PFSK-1 (cell line): ENCODE results near the gene MUC21.

Source experiments
- FOXP2 ChIP-seq: optimal IDR thresholded peaks from 2 replicates; pipeline ENCODE3; 2011; ENCODE audit warnings: borderline replicate concordance, control low read depth, inconsistent platforms; ENCODE audit not compliant: insufficient read depth; ENCODE audit errors: extremely low read length, extremely low read depth
- POLR2AphosphoS5 ChIP-seq: IDR thresholded peaks from 2 replicates; pipeline ENCODE4 v1.6.1; 2012; ENCODE audit warnings: low read depth, mild to moderate bottlenecking, control low read depth, low read length, moderate library complexity
- REST ChIP-seq, 2 experiments: IDR thresholded peaks; 2 replicates each; pipeline versions ENCODE4 v1.6.1 to v1.8.0; 2011 to 2012; ENCODE audit warnings: low read depth in 2 of 2, low read length in 2 of 2, control low read depth in 1 of 2, inconsistent platforms in 1 of 2, mild to moderate bottlenecking in 1 of 2, moderate library complexity in 1 of 2; ENCODE audit not compliant: insufficient read depth in 1 of 2
- SIN3A ChIP-seq: IDR thresholded peaks from 2 replicates; pipeline ENCODE4 v1.6.1; 2012; ENCODE audit warnings: mild to moderate bottlenecking, low read length, moderate library complexity, borderline replicate concordance; ENCODE audit not compliant: insufficient read depth
- TAF1 ChIP-seq: IDR thresholded peaks from 2 replicates; pipeline ENCODE4 v1.6.1; 2012; ENCODE audit warnings: low read length, control low read depth, borderline replicate concordance; ENCODE audit not compliant: insufficient read depth

MUC21 gene

DNA sequence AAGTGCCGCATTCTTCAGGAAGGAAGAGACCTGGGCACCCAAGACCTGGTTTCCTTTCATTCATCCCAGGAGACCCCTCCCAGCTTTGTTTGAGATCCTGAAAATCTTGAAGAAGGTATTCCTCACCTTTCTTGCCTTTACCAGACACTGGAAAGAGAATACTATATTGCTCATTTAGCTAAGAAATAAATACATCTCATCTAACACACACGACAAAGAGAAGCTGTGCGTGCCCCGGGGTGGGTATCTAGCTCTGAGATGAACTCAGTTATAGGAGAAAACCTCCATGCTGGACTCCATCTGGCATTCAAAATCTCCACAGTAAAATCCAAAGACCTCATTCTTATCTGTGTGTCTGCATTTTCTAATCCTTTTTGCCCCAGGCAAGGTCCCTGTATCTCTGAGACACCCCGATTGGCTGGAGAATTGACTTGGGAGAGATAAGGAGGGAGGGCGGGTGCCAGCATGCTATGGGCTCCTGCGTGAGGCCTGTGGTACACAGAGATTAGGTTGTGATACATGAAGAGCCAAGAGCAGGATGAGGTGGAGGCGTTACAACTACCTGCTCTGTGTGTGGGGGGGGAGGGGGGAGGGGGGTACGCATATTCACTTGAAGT is 4.8 kb downstream of the MUC21 start:
- TF ChIP-seq REST (IDR thresholded peaks at IDR 0.05; ENCODE audit: insufficient read depth in 1 of 2, low read depth in 2 of 2, low read length in 2 of 2) (no peak), FOXP2 (no peak), POLR2AphosphoS5 (no peak), SIN3A (no peak), TAF1 (no peak)

DNA sequence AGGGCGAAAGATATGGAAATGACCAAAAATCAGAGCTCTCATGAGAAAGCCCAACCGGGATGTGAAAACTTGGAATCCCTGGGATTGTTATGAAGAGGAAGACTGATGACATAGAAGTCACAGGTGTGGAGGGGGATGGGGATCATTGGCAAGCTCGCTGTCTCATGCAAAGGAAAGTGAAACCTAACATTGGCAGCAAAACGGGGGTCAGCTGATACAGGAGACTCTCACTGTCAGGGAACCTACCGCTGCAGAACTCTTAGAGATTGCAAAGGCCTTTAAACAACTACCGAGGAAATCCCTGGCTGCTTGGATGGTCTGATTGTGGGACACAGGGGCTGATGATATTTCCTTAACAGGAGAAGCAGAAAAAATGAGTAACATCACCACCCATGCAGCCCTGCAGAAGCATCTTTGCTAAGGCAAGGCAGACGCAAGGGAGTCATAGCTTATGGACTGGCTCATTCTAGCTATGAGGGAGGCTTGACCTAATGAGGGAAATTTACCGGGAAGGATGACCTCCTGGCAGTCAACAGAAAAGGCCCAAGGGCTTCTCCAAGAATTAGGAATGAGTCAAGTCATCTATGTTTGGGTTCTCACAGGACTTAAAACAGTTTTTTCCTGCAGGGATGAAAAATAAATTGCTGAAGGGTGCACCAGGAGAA is 7.0 kb downstream of the MUC21 start:
- TF ChIP-seq POLR2AphosphoS5 (no peak), REST (IDR thresholded peaks at IDR 0.05; ENCODE audit: insufficient read depth in 1 of 2, low read depth in 2 of 2, low read length in 2 of 2) (no peak), TAF1 (no peak), SIN3A (no peak)

- TF ChIP-seq FOXP2 (no peak), POLR2AphosphoS5 (no peak), TAF1 (no peak), REST (IDR thresholded peaks at IDR 0.05; ENCODE audit: insufficient read depth in 1 of 2, low read depth in 2 of 2, low read length in 2 of 2) (no peak), SIN3A (no peak)
Observed at GRCh38 chr6:30991891-30992290, 8.4 kb downstream of the MUC21 start.

GRCh38 chr6:30997301-30997700 is 13.8 kb downstream of the MUC21 start:
- no peak for TF ChIP-seq SIN3A
- no peak for TF ChIP-seq POLR2AphosphoS5
- no peak for TF ChIP-seq REST (IDR thresholded peaks at IDR 0.05; ENCODE audit: insufficient read depth in 1 of 2, low read depth in 2 of 2, low read length in 2 of 2)
- no peak for TF ChIP-seq TAF1
- no peak for TF ChIP-seq FOXP2

DNA sequence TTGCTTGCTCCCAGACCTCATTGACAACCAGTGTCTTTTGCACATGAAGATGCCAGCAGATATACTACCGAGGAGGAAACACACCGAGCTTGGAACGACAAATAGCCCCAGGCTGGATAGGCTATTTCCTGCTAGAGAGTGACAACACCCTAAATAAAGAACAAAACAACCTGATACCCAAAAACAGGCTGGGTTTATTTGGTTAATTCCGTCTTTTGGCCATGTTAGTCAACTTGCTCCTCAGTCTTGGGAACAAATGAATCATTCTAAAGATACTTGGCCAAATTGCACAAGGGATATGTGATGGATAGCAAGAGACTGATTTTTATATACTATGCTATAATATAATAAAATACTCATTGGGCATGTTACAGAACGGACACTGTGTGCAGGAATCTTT is 15.3 kb downstream of the MUC21 start:
- TF ChIP-seq FOXP2 (no peak), POLR2AphosphoS5 (no peak), SIN3A (no peak), REST (IDR thresholded peaks at IDR 0.05; ENCODE audit: insufficient read depth in 1 of 2, low read depth in 2 of 2, low read length in 2 of 2) (no peak), TAF1 (no peak)
